HG02885 (cell line): ENCODE results near the gene RNF130.
"Not testable (repeated sequence)": the region's sequence is repeated elsewhere in the genome, so short reads cannot be mapped to it uniquely, and the experiment has no call there.

Experiments used
- ATAC-seq: cut with Tn5 transposase; IDR thresholded peaks from one replicate; pipeline ENCODE4 v1.9.1; 2021; ENCODE audit warnings: mild to moderate bottlenecking; ENCODE audit not compliant: unreplicated experiment, poor library complexity

RNF130 gene

DNA sequence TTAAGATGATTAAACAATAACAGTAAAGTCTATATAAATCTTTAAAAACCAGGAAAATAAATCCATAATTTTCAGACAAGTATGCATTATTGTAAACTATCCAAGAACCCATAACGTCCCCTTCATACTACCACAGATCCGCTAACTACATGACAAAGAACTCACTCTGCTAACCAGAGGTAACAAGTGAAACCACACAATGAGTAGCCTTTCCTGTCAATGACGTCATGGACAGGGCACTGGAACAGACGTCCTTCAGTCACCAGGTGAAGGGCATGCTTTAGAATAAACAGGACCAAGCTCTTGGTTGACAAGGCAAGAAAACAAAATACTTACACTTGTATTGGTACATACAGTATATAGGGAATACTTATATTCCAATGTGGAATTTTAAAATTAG lies 45.2 kb downstream of the RNF130 start:
- no peak for ATAC-seq

DNA sequence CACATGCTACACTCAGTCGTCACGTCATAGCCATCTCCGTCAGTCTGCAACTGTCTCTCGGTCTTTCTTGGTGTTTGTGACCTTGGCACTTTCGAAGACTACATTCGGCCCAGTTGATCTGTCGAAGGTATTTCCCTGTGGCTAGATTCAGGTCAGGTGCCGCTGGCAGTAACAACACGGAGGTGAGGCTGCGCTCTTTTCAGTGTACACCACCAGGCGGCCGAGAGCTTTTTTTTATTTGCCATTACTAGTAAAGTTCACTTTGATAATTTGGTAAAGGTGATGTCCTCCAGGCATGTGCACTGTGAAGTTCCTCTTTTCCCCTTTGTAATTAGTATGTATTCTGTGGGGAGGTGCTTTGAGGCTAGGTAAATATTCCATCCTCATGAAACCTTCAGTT lies 49.7 kb downstream of the RNF130 start:
- ATAC-seq, result no peak

DNA sequence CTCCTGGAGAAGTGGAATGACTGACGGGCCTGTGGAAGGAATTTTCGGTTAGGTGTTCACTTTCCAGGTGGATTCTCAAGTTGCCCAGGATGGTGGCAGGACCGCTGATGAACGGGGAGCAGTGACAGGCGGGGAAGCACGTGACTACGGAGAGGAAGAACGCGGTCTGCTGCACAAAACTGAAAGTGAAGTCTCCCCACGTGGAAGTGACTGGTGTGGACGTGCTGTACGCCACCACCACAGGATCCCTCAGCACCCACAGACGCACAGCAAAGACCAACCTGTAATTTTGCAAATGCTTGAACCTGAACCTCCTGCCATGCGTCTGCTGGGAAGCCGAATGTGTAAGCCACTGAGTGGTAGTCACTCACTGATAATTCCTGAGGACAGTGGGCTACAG lies 51.4 kb downstream of the RNF130 start:
- ATAC-seq, result no peak

DNA sequence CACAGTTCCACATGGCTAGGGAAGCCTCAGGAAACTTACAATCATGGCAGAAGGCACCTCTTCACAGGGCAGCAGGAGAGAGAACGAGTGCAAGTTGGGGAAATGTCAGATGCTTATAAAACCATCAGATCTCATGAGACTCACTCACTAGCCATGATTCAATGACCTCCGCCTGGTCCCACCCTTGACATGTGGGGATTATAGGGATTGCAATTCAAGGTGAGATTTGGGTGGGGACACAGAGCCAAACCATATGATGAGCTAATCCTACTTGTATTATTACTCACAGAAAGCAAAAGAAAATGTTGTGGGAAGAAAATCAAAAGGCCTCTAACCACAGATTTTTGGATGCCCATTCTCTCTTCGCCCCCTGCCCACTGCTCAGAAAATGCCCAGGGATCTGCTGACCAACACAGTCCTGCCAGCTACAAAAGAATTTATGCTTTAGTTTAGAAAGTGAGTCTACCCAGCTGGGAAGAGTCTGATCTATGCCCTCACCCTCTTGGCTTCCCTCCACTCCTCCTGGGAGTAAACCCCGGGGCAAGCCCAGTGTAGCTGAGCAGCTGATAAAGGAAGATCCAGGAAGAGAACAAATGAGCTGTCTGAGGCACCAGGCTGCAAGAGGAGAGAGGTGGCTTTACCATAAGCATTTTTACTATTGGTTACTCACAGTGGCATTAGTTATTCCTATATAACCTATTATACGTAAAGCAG lies 53.1 kb downstream of the RNF130 start:
- ATAC-seq, result no peak

DNA sequence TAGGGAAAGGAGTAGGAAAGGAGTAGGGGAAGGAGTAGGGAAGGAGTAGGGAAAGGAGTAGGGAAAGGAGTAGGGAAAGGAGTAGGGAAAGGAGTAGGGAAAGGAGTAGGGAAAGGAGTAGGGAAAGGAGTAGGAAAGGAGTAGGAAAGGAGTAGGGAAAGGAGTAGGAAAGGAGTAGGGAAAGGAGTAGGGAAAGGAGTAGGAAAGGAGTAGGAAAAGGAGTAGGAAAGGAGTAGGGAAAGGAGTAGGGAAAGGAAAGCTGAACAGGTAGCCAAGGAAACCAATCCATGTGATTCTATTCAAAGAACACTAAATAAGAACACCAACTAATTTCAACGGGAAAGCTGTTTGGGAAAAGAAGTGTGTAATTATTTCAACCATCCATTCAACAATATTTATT lies 56.0 kb downstream of the RNF130 start:
- ATAC-seq, result not testable (repeated sequence)

DNA sequence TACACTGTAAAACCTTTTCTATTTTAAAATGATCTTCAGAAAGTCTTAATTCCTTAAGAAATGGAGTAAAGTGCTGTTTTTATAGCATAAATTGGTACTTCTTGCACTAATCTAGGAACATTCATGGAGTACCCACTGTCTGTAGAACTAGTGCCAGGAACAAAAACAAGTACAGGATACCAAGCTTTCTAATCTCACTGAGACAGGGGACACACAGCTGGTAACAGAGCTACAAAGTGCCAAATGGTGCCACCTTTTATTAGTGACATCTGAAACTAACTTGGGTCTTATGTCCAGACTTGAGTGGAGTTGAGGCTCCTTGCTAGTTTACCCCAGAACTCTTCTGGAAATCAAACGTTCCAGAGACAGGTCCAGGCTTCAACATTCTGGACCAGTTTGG lies 57.9 kb downstream of the RNF130 start:
- ATAC-seq, result no peak

DNA sequence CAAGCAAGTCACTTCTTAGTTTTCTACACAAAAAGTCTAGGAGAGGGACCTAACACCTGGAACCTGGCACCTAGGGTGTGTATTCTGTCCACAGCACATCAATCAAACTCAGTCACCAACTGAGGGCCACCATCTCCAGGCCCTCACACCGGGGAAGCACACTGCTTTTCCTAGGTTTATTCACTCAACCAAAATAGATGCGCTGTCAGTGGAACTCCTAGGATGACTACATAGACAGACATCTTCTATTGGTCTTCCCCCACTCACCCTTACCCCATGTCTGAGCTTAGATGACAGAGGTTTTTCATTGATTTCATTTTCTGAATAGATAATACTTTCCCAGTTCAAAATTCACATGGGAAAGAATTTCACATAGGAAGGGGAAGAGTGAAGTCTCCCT lies 59.2 kb downstream of the RNF130 start:
- ATAC-seq, result no peak

DNA sequence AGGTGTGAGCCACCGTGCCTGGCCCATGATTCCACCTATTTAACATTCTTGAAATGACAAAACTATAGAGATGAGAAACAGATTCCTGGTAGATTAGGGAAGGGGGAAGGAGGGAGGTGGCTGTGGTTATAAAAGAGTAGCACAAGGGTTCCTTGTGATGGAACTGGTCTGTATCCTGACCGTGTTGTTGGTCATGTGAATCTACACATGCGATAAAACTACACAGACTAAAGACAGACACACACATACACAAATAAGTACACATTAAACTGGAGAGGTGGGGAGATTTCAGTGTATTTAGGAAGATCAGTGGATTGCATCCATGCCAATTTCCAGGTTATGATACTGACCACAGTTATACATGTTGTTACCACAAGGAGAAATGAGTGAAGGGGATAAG lies 60.9 kb downstream of the RNF130 start:
- ATAC-seq, result no peak

DNA sequence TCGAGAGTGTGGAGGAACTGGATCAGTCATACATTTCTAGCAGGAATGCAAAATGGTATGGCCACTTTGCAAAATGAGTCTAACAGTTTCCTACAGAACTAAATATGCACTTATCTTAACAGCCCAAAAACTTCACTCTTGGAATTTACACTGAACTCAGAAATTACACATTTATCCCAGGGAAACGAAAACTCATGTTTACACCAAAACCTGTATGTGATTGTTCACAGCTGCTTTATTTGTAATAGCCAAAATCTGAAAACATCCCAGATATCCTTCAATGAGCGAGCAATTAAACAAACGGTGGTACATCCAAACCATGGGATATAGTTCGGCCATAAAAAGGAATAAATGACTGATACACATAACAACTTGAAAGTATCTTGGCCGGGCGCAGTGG lies 62.0 kb downstream of the RNF130 start:
- no peak for ATAC-seq

DNA sequence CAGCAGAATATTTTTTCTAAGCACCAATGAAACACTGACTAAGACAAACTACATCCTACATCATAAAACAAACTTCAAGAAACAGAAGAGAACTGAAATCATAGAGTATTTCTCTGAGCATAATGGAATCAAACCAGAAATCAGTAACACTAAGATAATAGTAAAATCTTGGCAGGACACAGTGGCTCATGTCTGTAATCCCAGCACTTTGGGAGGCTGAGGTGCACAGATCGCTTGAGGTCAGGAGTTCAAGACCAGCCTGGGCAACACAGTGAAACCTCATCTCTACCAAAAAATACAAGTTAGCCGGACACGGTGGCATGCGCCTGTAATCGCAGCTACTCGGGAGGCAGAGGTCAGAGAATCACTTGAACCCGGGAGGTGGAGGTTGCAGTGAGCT lies 63.1 kb downstream of the RNF130 start:
- ATAC-seq, result no peak

DNA sequence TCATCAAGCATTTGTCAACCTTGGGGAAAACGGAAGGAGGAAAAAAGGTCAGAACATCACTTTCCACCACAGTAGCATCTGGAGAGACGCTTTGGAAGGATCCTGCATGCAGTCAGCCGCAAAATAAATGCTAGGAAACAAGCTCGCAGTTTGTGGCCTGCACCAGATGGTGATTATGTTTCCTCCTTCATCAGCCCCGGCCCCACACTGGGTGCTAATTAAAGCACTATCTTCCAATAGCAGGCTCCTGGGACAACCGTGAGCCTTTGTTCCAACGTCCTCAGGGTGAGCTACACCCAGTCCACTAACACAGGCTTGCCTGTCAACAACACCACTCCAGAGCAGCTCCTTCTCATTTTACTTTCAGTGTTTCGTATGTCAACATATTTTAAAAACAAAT lies 64.0 kb downstream of the RNF130 start:
- no peak for ATAC-seq

DNA sequence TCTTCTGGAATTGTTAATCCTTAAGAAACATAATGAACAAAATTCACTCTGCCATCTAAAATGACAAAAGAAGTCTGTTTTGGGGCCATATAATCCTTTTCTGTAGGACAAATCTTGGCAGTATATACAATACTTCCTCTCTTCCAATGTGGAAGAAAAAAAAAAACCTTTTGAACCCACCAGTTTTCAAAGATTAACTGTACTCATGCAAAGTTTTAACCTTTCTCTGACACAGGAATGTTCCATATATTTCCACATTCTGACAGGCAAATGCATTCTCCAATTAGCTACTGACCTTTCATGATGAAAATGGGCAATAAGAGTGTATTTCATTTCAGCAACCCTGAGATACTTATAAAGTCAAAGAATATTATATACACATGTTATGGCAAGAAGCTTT lies 65.4 kb downstream of the RNF130 start:
- ATAC-seq, result no peak

DNA sequence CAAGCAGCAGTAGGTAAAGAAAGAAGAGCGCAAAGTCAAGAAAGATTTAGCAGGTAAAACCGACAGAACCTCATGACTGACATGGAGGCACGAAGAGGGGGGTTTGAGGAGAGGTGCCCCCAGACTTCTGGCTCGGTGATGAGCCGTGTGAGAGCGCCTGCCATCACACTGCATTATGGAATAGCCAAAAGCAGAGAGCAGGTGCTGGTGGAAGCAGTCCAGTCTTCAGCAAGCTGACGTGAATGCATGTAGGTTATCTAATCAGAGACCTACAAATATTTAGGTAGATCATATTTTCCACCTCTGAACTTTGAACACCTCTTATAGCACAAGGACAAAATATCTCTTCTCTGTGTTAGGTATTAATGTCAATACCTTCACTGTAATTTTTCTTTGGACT lies 68.4 kb downstream of the RNF130 start:
- no peak for ATAC-seq

DNA sequence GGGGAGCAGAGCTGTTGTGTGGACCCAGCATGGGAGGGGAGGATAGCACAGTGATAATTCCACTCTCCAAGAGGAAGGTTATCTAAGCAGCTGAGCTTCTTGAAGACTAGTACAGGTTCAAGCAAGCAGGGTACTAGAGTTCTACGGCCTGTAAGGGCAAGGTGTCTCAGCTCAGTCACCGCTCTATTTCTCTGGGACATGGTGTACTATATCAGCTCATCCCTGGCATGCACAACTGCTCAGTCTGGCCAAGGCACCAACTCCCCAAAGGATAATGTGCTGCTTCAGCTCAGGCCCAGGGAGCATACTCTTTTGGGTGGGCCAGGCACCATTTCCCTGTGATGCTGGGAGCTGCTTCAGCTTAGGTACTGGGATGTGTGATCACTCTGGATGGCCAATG lies 69.8 kb downstream of the RNF130 start:
- no peak for ATAC-seq

DNA sequence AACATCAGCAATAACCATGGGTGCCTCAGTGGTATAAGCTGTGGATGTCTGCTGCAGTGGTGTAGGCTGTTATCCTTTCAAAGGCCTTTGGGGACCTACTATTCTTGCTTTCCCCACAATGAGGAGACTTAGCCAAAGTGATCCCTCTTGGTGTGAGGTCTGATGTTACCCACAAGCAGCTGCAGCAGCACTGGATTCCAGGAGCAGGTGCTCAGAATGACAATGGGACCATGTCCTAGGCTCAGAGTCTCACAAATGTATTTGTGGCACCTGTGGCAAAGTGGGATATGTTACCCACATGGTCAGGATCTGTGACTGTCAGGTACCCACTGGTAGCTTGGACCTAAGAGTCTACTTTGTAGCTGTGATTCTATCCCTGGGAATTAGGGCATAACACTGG lies 70.4 kb downstream of the RNF130 start:
- ATAC-seq, result no peak

DNA sequence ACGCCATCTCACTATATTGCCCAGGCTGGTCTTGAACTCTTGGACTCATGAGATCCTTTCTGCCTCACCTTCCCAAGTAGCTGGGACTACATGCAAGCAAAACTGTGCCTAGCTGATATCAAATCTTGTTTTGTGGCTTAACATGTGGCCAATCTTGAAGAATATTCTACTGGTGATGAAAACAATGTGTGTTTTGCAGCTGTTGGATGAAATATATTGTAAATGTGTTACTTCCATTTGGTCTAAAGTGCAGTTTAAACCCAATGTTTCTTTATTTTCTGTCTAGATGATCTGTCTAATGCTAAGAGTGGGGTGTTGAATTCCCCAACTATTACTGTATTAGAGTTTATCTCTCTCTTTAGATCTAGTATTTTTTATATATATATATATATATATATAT lies 73.1 kb downstream of the RNF130 start:
- ATAC-seq, result no peak

DNA sequence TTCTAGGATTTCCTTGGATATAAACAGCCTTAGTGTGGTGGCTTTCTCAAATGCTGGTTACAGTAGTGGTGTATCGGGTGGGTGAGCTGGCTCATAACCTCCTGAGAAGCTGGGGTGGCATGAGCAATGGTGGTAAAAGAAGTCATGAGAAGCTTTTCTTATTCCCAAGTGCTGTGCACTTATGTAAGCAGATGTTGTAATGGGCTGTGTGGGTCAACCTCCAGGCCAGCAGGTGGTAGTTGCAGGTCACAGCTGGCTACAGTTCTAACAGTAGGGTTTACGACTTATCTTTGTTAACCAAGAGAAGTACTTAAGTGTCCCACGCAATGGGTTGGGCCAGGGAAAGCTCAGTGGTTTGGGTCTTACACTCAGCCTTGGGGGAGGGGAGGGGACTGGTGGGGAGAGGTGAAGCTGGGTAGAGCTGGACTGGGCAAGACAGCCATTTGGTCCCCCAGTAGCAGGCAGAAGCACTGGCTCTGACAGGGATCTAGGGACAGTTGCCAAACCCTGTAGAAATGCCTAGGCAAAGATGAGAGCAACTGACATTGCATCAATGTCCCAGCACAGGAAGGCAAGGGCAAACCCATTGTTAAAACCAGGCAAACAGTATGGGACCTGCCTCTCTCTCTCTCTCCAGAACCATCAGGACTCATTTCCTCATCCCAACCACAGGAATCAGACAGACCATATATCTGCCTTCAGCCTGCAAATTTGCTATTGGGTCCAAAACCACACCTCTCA lies 76.8 kb downstream of the RNF130 start:
- ATAC-seq, result no peak

DNA sequence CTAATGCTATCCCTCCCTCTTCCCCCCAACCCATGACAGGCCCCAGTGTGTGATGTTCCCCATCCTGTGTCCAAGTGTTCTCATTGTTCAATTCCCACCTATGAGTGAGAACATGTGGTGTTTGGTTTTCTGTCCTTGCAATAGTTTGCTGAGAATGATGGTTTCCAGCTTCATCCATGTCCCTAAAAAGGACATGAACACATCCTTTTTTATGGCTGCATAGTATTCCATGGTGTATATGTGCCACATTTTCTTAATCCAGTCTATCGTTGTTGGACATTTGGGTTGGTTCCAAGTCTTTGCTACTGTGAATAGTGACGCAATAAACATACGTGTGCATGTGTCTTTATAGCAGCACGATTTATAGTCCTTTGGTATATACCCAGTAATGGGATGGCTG lies 78.7 kb downstream of the RNF130 start:
- ATAC-seq, result not testable (repeated sequence)

DNA sequence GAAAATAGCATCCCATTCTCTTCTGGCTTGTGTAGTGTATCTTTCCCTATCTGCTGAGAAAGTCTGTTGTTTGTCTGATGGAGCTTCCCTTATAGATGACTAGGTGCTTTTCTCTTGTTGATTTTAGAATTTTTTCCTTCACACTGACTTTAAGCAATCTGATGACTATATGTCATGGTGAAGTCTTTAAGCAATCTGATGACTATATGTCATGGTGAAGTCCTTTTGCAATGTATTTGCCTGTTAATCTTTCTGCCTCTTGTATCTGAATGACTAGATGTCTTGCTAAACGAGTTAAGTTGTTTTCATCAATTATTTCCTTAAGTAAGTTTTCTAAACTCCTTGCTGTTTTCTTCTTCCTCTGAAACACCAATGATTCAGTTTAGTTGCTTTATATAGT lies 80.5 kb downstream of the RNF130 start:
- no peak for ATAC-seq

DNA sequence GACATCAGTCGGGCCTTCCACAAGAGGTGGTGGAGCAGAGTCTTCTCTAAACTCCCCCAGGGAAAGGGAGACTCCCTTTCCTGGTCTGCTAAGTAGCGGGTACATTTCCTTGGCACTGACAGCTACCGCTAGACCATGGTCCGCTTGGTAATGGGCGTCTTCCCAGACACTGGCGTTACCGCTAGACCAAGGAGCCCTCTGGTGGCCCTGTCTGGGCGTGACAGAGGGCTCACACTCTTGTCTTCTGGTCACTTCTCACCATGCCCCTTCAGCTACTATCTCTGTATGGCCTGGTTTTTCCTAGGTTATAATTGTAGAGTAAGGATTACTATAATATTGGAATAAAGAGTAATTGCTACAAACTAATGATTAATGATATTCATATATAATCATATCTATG lies 81.0 kb downstream of the RNF130 start:
- not testable (repeated sequence) for ATAC-seq

DNA sequence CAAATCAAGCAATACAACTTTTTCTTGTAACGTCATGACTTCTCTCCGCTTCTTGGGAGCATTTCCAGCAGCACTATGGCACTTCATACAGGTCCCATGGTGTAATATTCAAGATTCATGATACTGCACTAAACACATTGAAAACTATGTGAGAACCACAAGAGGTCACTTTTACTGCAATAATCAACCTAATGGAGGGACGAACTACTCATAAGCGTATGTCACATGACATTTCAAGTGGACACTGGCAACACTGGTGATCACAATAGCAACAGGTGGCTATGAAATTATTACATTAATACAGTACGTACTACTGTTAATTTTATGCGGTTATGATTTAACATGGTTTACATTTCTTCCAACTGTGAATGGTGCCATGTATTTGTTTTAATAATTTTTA lies 85.2 kb downstream of the RNF130 start:
- ATAC-seq, result no peak

DNA sequence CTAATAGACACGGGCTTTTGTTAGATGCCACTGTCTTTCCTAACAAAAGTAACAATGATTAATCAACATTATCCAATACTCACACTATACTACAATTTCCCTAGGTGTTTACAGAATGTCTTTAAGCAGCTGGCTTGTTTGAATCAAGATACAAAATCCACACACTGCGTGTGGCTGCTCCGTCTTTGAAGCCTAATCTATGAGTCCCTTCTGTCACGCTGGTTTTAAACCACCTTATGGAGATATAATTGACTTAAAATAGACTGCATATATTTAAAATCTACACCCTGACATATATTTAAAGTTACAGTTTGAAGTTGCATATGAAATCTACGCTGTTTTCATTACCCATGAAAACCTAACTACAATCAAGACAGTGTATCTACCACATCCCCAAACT lies 89.9 kb downstream of the RNF130 start:
- no peak for ATAC-seq
